ENCODE data around the gene NTM. TPM values are rescaled to one million over a fixed set of nuclear protein-coding genes. Genes with fewer than 3 reads are reported as not detected.

Gene NTM
- total RNA-seq, 1 donor from 2014 or later: 82.7 TPM

DNA sequence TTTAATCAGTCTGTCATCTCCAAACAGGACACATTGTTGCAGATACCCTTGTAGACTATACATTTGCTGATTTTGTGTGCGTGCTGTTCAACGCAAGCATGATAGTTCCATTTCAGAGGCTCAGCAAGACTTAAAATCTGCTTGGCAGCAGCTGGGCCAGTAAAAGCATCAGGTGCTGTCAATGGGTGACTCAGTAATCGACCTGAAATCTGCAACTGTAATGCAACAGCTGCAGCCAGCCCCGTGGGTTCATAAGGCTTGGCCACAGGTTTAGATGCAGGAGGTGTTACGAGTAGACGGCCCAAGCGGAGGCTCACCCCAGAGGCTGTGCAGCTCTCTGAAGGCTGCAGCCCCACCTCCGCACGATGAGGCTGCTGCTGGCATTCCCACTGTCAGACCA lies 84.6 kb downstream of the NTM start:
- H3K27ac Mint-ChIP-seq (ENCODE audit: unreplicated experiment): no peak overlapping the region
- H3K4me1 Mint-ChIP-seq (ENCODE audit: unreplicated experiment): no peaks in the 10 kb centered on the region
- TF ChIP-seq, protein P1, sequence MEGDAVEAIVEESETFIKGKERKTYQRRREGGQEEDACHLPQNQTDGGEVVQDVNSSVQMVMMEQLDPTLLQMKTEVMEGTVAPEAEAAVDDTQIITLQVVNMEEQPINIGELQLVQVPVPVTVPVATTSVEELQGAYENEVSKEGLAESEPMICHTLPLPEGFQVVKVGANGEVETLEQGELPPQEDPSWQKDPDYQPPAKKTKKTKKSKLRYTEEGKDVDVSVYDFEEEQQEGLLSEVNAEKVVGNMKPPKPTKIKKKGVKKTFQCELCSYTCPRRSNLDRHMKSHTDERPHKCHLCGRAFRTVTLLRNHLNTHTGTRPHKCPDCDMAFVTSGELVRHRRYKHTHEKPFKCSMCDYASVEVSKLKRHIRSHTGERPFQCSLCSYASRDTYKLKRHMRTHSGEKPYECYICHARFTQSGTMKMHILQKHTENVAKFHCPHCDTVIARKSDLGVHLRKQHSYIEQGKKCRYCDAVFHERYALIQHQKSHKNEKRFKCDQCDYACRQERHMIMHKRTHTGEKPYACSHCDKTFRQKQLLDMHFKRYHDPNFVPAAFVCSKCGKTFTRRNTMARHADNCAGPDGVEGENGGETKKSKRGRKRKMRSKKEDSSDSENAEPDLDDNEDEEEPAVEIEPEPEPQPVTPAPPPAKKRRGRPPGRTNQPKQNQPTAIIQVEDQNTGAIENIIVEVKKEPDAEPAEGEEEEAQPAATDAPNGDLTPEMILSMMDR (IDR thresholded peaks at IDR 0.05): no peak
- H3K9me3 Mint-ChIP-seq (ENCODE audit: unreplicated experiment): no peaks in the 10 kb centered on the region
- H3K4me3 Mint-ChIP-seq (ENCODE audit: unreplicated experiment): no peak overlapping the region
- no peak for DNase-seq (ENCODE audit: extremely low spot score, unreplicated experiment)
- no peaks in the 10 kb centered on the region for H3K27me3 Mint-ChIP-seq (ENCODE audit: unreplicated experiment)
- no peaks in the 10 kb centered on the region for H3K36me3 Mint-ChIP-seq (ENCODE audit: unreplicated experiment)

DNA sequence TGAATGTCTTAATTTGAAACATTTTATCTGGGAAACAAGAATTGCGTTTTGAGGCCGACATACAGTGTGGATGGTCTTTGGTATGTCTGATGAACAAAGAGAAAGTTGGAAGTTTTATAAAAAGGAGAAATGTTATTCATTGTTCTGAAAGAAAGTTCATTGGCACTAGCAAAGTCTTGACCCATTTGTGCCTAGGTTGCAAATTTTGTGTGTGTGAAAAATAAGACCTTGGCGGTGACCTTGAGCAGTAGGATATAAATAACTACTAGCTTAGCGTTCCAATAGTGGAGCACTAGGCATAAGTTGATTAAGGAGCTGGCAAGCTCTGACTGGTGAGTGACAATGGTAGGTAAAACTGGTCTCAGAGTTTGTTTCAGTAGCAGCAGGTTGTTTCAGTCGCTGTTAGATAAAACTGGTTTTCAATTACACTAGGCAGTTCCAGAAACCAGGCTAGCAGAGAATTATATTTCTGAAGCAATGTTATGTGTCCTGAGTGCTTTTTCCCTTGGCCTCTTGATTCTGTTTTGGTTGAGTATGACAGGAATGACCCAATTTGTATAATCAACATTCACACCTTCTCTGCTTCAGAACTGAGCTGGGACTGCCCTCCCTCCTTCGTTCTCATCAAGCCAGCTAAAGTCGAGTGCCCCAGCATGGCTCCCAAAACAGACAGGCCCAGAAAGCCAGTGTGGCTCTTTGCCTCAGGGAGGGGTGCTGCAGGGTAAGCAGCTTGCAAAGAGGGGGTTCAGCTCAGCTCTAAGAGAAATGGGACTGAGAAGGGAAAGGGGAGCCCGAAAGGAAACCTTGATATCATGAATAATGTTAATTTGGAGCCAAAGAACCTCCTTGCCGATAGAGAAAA lies 85.7 kb downstream of the NTM start:
- H3K9me3 Mint-ChIP-seq (ENCODE audit: unreplicated experiment): no peaks in the 10 kb centered on the region
- H3K27me3 Mint-ChIP-seq (ENCODE audit: unreplicated experiment): no peaks in the 10 kb centered on the region
- H3K27ac Mint-ChIP-seq (ENCODE audit: unreplicated experiment): no peak overlapping the region
- no peak for DNase-seq (ENCODE audit: extremely low spot score, unreplicated experiment)
- H3K4me1 Mint-ChIP-seq (ENCODE audit: unreplicated experiment): no peaks in the 10 kb centered on the region
- no peak overlapping the region for H3K4me3 Mint-ChIP-seq (ENCODE audit: unreplicated experiment)
- no peaks in the 10 kb centered on the region for H3K36me3 Mint-ChIP-seq (ENCODE audit: unreplicated experiment)
- TF ChIP-seq, protein P1 (IDR thresholded peaks at IDR 0.05): no peak

GRCh38 chr11:131457163-131457562 lies 86.7 kb downstream of the NTM start:
- H3K4me1 Mint-ChIP-seq (ENCODE audit: unreplicated experiment): no peaks in the 10 kb centered on the region
- no peak overlapping the region for H3K27ac Mint-ChIP-seq (ENCODE audit: unreplicated experiment)
- peaks cover 4% of the 10 kb centered on the region for H3K27me3 Mint-ChIP-seq (ENCODE audit: unreplicated experiment)
- TF ChIP-seq, protein P1 (IDR thresholded peaks at IDR 0.05): no peak
- DNase-seq (ENCODE audit: extremely low spot score, unreplicated experiment): no peak
- H3K9me3 Mint-ChIP-seq (ENCODE audit: unreplicated experiment): no peaks in the 10 kb centered on the region
- no peaks in the 10 kb centered on the region for H3K36me3 Mint-ChIP-seq (ENCODE audit: unreplicated experiment)
- no peak overlapping the region for H3K4me3 Mint-ChIP-seq (ENCODE audit: unreplicated experiment)

DNA sequence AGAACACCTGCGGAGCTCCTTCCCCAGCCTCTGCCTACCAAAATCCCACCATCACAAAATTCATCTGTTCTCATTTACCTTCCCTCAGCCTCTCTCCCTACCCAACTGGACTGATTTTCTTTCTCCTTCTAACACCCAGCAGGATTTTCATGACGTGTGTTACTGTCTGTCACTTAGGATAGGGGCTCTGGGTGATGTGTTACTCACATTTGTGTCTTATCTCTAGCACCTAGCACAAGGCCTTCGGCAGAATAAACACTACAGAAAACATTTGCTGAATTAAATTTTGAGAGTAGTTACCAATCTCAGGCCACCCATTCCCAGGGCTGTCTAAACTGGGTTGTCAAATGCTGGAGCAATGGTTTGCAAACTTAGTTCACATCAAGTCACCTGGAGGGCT lies 88.0 kb downstream of the NTM start:
- Mint-ChIP-seq H3K27ac (ENCODE audit: unreplicated experiment) (no peak overlapping the region), H3K36me3 (ENCODE audit: unreplicated experiment) (no peaks in the 10 kb centered on the region), H3K9me3 (ENCODE audit: unreplicated experiment) (no peaks in the 10 kb centered on the region), H3K4me3 (ENCODE audit: unreplicated experiment) (no peak overlapping the region), H3K27me3 (ENCODE audit: unreplicated experiment) (peaks cover 4% of the 10 kb centered on the region), H3K4me1 (ENCODE audit: unreplicated experiment) (no peaks in the 10 kb centered on the region)
- no peak for DNase-seq (ENCODE audit: extremely low spot score, unreplicated experiment)
- TF ChIP-seq, protein P1 (IDR thresholded peaks at IDR 0.05): no peak

- Mint-ChIP-seq H3K4me3 (ENCODE audit: unreplicated experiment) (no peak overlapping the region), H3K9me3 (ENCODE audit: unreplicated experiment) (no peaks in the 10 kb centered on the region), H3K27me3 (ENCODE audit: unreplicated experiment) (peaks cover 15% of the 10 kb centered on the region), H3K4me1 (ENCODE audit: unreplicated experiment) (no peaks in the 10 kb centered on the region), H3K36me3 (ENCODE audit: unreplicated experiment) (no peaks in the 10 kb centered on the region), H3K27ac (ENCODE audit: unreplicated experiment) (no peak overlapping the region)
- DNase-seq (ENCODE audit: extremely low spot score, unreplicated experiment): no peak
- TF ChIP-seq, protein P1 (IDR thresholded peaks at IDR 0.05): no peak
Observed at GRCh38 chr11:131460931-131461330, 90.5 kb downstream of the NTM start.

Measured in osteocyte (in vitro differentiated cells).